Activated CD8-positive, alpha-beta memory T cell treated with anti-CD3 and anti-CD28 coated beads, Interleukin-2, amount 50 U/mL, for 1 hour (primary cell): ENCODE results near the gene STH.
"Not testable (repeated sequence)": the region's sequence is repeated elsewhere in the genome, so short reads cannot be mapped to it uniquely, and the experiment has no call there.

ENCODE experiments used
- DNase-seq: peaks from one replicate; pipeline ENCODE4 v3.0.0-alpha.2; 2020; ENCODE audit errors: extremely low read depth

The STH gene

GRCh38 chr17:45998987-45999899, at the start of gene STH:
Gene STH (plus strand): TSS chr17:45999250. CDS start chr17:45999280, 30 bp downstream.
- no peak for DNase-seq

- no peak for DNase-seq
Observed at GRCh38 chr17:45949755-45950320, 49.2 kb upstream of the STH start.

- no peak for DNase-seq
Observed at GRCh38 chr17:45950888-45951287, 48.2 kb upstream of the STH start.

- no peak for DNase-seq
Observed at GRCh38 chr17:45951403-45951802, 47.6 kb upstream of the STH start.

GRCh38 chr17:45951941-45952340, 47.1 kb upstream of the STH start:
- no peak for DNase-seq

GRCh38 chr17:45952814-45953320, 46.2 kb upstream of the STH start:
- DNase-seq: no peak

GRCh38 chr17:45953561-45953960, 45.5 kb upstream of the STH start:
- no peak for DNase-seq

GRCh38 chr17:45954914-45955313, 44.1 kb upstream of the STH start:
- DNase-seq: no peak

- no peak for DNase-seq
Observed at GRCh38 chr17:45955326-45955725, 43.7 kb upstream of the STH start.

- DNase-seq: no peak
Observed at GRCh38 chr17:45956090-45956489, 43.0 kb upstream of the STH start.

- not testable (repeated sequence) for DNase-seq
Observed at GRCh38 chr17:45956746-45957145, 42.3 kb upstream of the STH start.

- no peak for DNase-seq
Observed at GRCh38 chr17:45958307-45958706, 40.7 kb upstream of the STH start.

- no peak for DNase-seq
Observed at GRCh38 chr17:45958994-45959665, 39.9 kb upstream of the STH start.

- no peak for DNase-seq
Observed at GRCh38 chr17:45960311-45960710, 38.7 kb upstream of the STH start.

GRCh38 chr17:45961206-45961605, 37.8 kb upstream of the STH start:
- no peak for DNase-seq

GRCh38 chr17:45962221-45962972, 36.7 kb upstream of the STH start:
- DNase-seq: no peak

GRCh38 chr17:45963283-45963682, 35.8 kb upstream of the STH start:
- DNase-seq: no peak

GRCh38 chr17:45963889-45964288, 35.2 kb upstream of the STH start:
- no peak for DNase-seq

GRCh38 chr17:45964634-45965033, 34.4 kb upstream of the STH start:
- no peak for DNase-seq

- no peak for DNase-seq
Observed at GRCh38 chr17:45965812-45966211, 33.2 kb upstream of the STH start.

GRCh38 chr17:45966606-45967280, 32.3 kb upstream of the STH start:
- DNase-seq: no peak
